ENCODE measurements around the gene MFSD11.
"Not testable (repeated sequence)": the region's sequence is repeated elsewhere in the genome, so short reads cannot be mapped to it uniquely, and the experiment has no call there.

The MFSD11 gene

DNA sequence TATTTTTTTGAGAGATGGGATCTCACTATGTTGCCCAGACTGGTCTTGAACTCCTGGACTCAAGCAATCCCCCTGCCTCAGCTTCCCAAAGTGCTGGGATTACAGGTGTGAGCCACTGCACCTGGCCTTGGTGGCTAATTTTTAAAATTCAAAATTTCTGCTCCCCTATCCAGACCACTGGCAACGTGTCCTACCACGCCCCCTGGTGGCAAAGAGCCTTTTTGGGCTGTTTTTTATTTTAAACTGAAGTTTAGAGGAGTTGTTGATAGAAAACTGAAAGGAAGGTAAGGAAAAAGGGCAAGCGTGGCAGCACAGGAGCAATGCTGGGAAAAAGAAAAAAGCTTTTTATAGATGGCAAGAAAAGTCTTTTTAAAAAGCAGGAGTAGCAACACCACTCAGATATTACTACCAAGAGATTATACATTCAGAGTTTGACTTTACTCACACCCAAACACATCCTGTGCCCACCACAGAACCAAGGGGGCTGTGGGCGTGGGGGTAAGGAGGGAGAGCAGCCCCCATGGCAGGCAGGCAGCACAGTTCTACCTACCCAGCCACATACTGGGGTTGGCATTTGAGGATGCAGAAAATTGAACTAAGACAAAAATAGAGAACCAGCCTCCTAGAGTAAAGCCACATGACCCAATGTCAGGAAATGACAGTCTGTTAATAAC is 23.0 kb upstream of the MFSD11 start:
- H3K9me3 Mint-ChIP-seq, result no peaks in the 10 kb centered on the region
- H3K4me1 Mint-ChIP-seq, result peaks cover 49% of the 10 kb centered on the region
- peaks cover 54% of the 10 kb centered on the region for H3K36me3 Mint-ChIP-seq
- peaks cover 8% of the 10 kb centered on the region for H3K27me3 Mint-ChIP-seq
- H3K27ac Mint-ChIP-seq, result peak overlapping the region; percentile 86
- CTCF ChIA-PET, result interaction anchor here (0.6 to 4.3 kb wide), 10 partner anchors 10 to 453 kb away, joined by 3 to 30 read pairs (median 4); partner anchors contain the start of genes JMJD6 and METTL23
- DNase-seq, result peak; percentile 87
- no peak overlapping the region for H3K4me3 Mint-ChIP-seq

- H3K9me3 Mint-ChIP-seq, result no peaks in the 10 kb centered on the region
- H3K4me3 Mint-ChIP-seq, result no peak overlapping the region
- H3K4me1 Mint-ChIP-seq, result peaks cover 47% of the 10 kb centered on the region
- CTCF ChIA-PET, result interaction anchor here (0.6 to 4.3 kb wide), 6 partner anchors 9 to 454 kb away, joined by 3 to 30 read pairs (median 3); partner anchors contain the start of genes JMJD6 and METTL23
- peaks cover 4% of the 10 kb centered on the region for H3K27me3 Mint-ChIP-seq
- DNase-seq, result no peak
- peak overlapping the region; percentile 86 for H3K27ac Mint-ChIP-seq
- peaks cover 58% of the 10 kb centered on the region for H3K36me3 Mint-ChIP-seq
These were observed 22.5 kb upstream of the MFSD11 start for GRCh38 chr17:76715496-76715830.

DNA sequence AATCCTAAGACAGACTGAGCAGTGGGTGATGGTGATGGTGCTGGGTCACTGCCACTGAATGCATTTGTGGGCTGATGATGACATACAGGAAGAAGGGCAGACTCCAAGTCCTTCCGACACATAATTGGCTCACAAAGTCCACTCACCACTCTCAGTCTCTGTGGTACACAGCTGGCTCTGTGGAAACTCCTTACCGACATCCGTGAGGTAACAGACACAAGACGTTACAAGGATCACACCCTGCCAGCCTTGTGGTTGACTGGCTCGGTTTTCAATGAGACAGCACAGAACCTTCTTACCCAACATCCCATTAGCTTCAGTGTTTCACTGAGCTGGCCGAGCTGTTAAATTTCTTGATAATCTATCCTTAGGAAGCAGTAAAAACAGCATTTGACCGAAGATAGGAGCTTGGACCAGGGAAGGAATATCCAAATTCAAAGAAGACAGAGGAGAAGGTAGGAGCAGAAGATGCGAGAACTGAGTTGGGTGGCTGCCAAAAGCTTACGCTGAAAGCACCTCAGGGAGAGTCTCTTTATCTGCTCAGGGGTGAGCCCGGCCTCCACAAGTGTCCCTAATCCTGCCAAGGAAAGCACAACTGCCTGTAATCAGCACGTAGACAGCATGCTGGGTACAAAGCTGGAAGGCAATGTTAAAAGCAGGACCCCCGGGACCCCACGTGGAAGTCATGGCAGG is 21.6 kb upstream of the MFSD11 start:
- no peak overlapping the region for H3K4me3 Mint-ChIP-seq
- peaks cover 65% of the 10 kb centered on the region for H3K36me3 Mint-ChIP-seq
- no peaks in the 10 kb centered on the region for H3K9me3 Mint-ChIP-seq
- H3K4me1 Mint-ChIP-seq, result peaks cover 49% of the 10 kb centered on the region
- DNase-seq, result peak; percentile 53
- CTCF ChIA-PET, result interaction anchor here (1.6 to 4.3 kb wide), 4 partner anchors 9 to 64 kb away, joined by 3 to 30 read pairs (median 6); partner anchors contain the start of genes JMJD6 and METTL23
- H3K27ac Mint-ChIP-seq, result peak overlapping the region; percentile 86
- H3K27me3 Mint-ChIP-seq, result peaks cover 3% of the 10 kb centered on the region

- H3K27ac Mint-ChIP-seq, result peak overlapping the region; percentile 86
- no peak overlapping the region for H3K4me3 Mint-ChIP-seq
- no peaks in the 10 kb centered on the region for H3K9me3 Mint-ChIP-seq
- peaks cover 67% of the 10 kb centered on the region for H3K36me3 Mint-ChIP-seq
- CTCF ChIA-PET, result interaction anchor here (1.4 to 4.3 kb wide), 5 partner anchors 8 to 64 kb away, joined by 3 to 30 read pairs (median 4); partner anchors contain the start of genes JMJD6 and METTL23
- DNase-seq, result no peak
- peaks cover 51% of the 10 kb centered on the region for H3K4me1 Mint-ChIP-seq
- no peaks in the 10 kb centered on the region for H3K27me3 Mint-ChIP-seq
These were observed 21.1 kb upstream of the MFSD11 start for GRCh38 chr17:76716839-76717215.

DNA sequence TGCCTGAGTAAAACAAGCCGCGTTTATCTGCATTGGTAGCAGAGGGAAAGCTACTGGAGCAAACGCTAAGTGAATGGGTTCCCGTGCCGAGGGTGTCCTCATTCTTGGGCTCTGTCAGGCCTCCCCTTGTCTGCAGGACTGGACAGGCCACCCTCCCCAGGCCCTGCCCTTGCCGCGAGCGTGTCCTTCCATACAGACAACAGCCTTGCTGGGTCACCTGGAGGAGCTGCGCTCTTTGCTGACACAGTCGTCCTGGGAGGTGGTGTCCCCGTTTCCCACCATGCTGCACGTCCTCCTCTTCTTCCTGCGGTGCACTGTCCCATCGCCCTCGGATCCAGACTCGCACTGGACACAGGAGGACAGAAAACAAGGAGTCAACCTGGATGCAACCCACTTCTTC is 19.4 kb upstream of the MFSD11 start:
- Mint-ChIP-seq H3K36me3 (peaks cover 68% of the 10 kb centered on the region), H3K27me3 (no peaks in the 10 kb centered on the region), H3K4me3 (no peak overlapping the region), H3K4me1 (peaks cover 60% of the 10 kb centered on the region), H3K9me3 (no peaks in the 10 kb centered on the region), H3K27ac (peak overlapping the region; percentile 60)
- no peak for DNase-seq
- CTCF ChIA-PET, result interaction anchor here (0.7 to 1.6 kb wide), 3 partner anchors 9 to 44 kb away, joined by 3 to 5 read pairs (median 3); no protein-coding TSS in a partner anchor

- CTCF ChIA-PET, result interaction anchor here (0.6 to 1.6 kb wide), 2 partner anchors 11 to 59 kb away, joined by 3 to 5 read pairs; no protein-coding TSS in a partner anchor
- no peak for DNase-seq
- Mint-ChIP-seq H3K9me3 (no peaks in the 10 kb centered on the region), H3K27ac (no peak overlapping the region), H3K4me1 (peaks cover 60% of the 10 kb centered on the region), H3K27me3 (no peaks in the 10 kb centered on the region), H3K4me3 (no peak overlapping the region), H3K36me3 (peaks cover 61% of the 10 kb centered on the region)
These were observed 17.7 kb upstream of the MFSD11 start for GRCh38 chr17:76720211-76720610.

- Mint-ChIP-seq H3K27ac (no peak overlapping the region), H3K4me3 (no peak overlapping the region), H3K36me3 (peaks cover 63% of the 10 kb centered on the region), H3K4me1 (peaks cover 59% of the 10 kb centered on the region), H3K27me3 (no peaks in the 10 kb centered on the region), H3K9me3 (no peaks in the 10 kb centered on the region)
- DNase-seq, result no peak
- CTCF ChIA-PET, result no interaction called here
These were observed 17.0 kb upstream of the MFSD11 start for GRCh38 chr17:76720941-76721340.

- Mint-ChIP-seq H3K4me1 (peaks cover 56% of the 10 kb centered on the region), H3K9me3 (no peaks in the 10 kb centered on the region), H3K36me3 (peaks cover 61% of the 10 kb centered on the region), H3K27ac (no peak overlapping the region), H3K4me3 (no peak overlapping the region), H3K27me3 (no peaks in the 10 kb centered on the region)
- CTCF ChIA-PET, result no interaction called here
- no peak for DNase-seq
These were observed 16.5 kb upstream of the MFSD11 start for GRCh38 chr17:76721463-76721862.

DNA sequence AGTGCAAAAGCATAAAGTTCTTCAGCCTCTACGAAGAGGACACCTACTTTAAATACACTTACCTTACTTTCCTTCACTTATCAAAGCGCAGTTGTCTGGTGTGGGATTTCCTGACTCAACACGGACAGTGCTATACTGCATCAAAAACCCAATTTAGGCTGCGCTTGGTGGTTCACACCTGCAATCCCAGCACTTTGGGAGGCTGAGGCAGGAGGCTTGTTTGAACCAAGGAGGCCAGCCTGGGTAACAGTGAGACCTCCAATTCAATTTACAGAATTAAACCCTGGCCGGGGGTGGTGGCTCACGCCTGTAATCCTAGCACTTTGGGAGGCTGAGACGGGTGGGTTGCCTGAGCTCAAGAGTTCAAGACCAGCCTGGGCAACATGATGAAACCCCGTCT is 15.6 kb upstream of the MFSD11 start:
- Mint-ChIP-seq H3K27me3 (no peaks in the 10 kb centered on the region), H3K4me1 (peaks cover 51% of the 10 kb centered on the region), H3K36me3 (peaks cover 59% of the 10 kb centered on the region), H3K9me3 (no peaks in the 10 kb centered on the region), H3K4me3 (no peak overlapping the region), H3K27ac (no peak overlapping the region)
- CTCF ChIA-PET, result no interaction called here
- DNase-seq, result no peak

GRCh38 chr17:76722977-76723376 is 14.9 kb upstream of the MFSD11 start:
- Mint-ChIP-seq H3K4me1 (peaks cover 53% of the 10 kb centered on the region), H3K36me3 (peaks cover 62% of the 10 kb centered on the region)
- not testable (repeated sequence) for H3K9me3 Mint-ChIP-seq, H3K4me3 Mint-ChIP-seq, DNase-seq, H3K27me3 Mint-ChIP-seq, H3K27ac Mint-ChIP-seq
- CTCF ChIA-PET, result interaction anchor here (3.8 kb wide), 1 partner anchor 8 kb away, joined by 30 read pairs; no protein-coding TSS in a partner anchor

DNA sequence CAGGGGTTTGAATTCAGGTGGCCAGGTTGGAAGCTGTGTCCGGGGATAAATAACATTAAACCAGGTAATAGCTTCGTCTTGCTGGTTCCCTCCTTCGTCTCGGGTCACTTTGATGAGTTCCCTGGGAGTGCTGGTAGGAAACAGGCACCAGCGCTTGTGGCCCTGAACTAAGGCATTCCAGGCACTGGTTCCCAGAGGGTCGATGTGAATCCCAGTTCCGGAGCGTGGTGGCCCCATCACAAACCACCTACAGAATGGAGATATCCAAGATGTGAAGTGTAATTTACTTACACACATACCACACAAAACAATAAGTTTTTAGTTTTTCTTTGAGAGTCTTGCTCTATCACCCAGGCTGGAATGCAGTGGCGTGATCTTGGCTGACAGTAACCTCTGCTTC is 14.1 kb upstream of the MFSD11 start:
- Mint-ChIP-seq H3K9me3 (no peaks in the 10 kb centered on the region), H3K27me3 (no peaks in the 10 kb centered on the region), H3K4me1 (peaks cover 62% of the 10 kb centered on the region), H3K27ac (no peak overlapping the region), H3K36me3 (peaks cover 53% of the 10 kb centered on the region), H3K4me3 (no peak overlapping the region)
- CTCF ChIA-PET, result interaction anchor here (1.3 to 3.8 kb wide), 2 partner anchors 9 to 166 kb away, joined by 3 to 30 read pairs; no protein-coding TSS in a partner anchor
- no peak for DNase-seq

DNA sequence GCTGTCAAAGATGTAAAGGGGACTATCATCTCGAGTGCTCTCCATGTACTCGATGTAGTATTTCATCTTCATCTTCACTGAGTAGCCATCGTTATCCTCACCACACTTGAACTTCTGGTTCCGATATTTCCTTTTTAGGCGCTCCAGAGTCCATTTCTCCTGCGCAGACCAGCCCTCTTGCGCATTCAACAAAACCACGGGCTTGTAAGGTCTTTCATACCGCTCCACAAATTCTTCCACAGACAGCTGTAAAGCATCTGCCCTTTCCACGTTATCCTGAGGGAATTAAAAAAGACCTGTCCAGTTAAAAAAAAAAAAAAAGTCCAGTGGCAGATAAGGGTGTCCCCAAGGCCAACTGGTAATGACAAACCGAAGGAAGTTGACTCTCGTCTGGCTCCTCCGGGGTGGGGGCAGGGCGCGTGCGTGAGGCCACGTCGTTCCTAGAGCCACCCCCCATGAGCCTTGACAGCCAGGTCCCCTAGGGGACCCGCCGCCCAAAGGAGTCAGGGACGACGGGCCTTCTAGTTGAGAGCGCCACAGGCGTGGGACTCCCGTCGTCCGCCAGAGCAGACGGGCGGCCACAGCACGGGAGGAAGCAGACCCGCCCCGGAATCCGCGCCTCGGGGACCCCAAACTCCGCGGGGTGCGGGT is 12.2 kb upstream of the MFSD11 start:
- H3K9me3 Mint-ChIP-seq, result no peaks in the 10 kb centered on the region
- peaks cover 47% of the 10 kb centered on the region for H3K36me3 Mint-ChIP-seq
- H3K4me3 Mint-ChIP-seq, result peak overlapping the region; percentile 96
- peak; percentile 82 for DNase-seq
- CTCF ChIA-PET, result interaction anchor here (0.6 to 3.8 kb wide), 4 partner anchors 9 to 364 kb away, joined by 3 to 30 read pairs (median 3); no protein-coding TSS in a partner anchor
- H3K27me3 Mint-ChIP-seq, result no peaks in the 10 kb centered on the region
- peak overlapping the region; percentile 99 for H3K27ac Mint-ChIP-seq
- H3K4me1 Mint-ChIP-seq, result peaks cover 76% of the 10 kb centered on the region

DNA sequence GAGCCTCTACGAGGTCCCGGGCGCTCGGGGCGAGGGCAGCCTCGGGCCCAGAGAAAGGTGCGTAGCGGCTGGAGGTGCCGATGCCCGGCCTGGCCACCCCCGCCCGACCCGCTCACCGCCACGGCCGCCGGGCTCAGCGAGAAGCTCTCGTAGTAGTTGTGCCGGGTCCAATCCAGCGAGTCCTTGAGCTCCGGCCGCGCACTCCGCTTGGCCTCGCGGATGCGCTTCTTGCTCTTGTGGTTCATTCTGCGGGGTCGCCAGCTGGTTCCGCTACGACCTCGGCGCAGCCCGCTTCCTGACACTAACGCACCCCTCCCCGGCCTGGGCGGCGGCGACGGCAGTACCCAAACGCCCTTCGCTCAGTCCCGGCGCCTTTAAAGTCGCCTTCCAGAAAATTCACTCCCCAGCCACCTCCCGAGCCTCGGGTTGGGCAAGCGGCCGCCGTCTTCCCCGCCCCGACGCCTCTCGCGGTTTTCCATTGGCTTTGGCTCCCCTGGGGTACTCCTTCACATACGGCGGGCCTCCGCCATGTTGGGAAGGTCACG is 11.6 kb upstream of the MFSD11 start, which contains the start of gene JMJD6:
JMJD6 (minus strand) TSS at position 376 of the 545 bp plus-strand sequence; CDS start at position 245, 131 bp downstream.
- H3K27ac Mint-ChIP-seq, result peak within 1 kb of the TSS; percentile 99
- no peaks in the 10 kb centered on the region for H3K27me3 Mint-ChIP-seq
- H3K9me3 Mint-ChIP-seq, result no peaks in the 10 kb centered on the region
- DNase-seq, result peak; percentile 97
- CTCF ChIA-PET, result interaction anchor here (1.4 to 3.8 kb wide), 2 partner anchors 9 to 11 kb away, joined by 3 to 30 read pairs; no protein-coding TSS in a partner anchor
- peaks cover 74% of the 10 kb centered on the region for H3K4me1 Mint-ChIP-seq
- H3K4me3 Mint-ChIP-seq, result peak within 1 kb of the TSS; percentile 96
- H3K36me3 Mint-ChIP-seq, result peaks cover 44% of the 10 kb centered on the region

Measured in activated naive CD4-positive, alpha-beta T cell treated with anti-CD3 and anti-CD28 coated beads, Interleukin-2, amount 10 ng/mL, durations not matched to agents 7 days and 5 days (primary cell).